Measurements from ENCODE around the gene FCGR3A. TPM values are rescaled to one million over a fixed set of nuclear protein-coding genes. Genes with fewer than 3 reads are reported as not detected.
"Not testable (repeated sequence)": the region's sequence is repeated elsewhere in the genome, so short reads cannot be mapped to it uniquely, and the experiment has no call there.

Gene FCGR3A
- total RNA-seq (2014; rRNA removed; shearing (Covaris generic)) (not detected in 2 replicates), polyA plus RNA-seq (2016; fragmentation: Nextera tagmentation; extraction: Ambion mirVana) (not detected in 2 replicates)

DNA sequence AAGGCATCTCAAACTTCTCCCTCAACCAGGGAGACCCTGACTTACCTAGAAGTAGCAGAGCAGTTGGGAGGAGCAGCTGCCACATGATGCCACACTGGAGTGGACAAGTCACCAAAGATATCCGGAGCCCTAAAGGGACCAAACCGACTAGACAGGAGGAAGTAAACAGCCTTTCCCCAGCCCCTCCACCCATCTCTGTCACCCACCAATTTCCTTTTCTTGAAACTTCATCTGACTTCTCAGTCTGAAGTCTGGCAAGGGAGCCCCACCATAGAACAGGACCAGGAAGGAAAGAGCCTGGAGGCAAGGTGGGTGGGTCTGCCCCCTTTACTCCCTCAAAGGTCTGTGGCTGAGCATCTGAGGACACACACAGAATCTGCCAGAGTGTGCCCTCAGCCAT, at the start of gene FCGR3A:
Gene FCGR3A (minus strand): TSS at position 167 of the 400 bp plus-strand sequence. CDS start 82 bp downstream, at position 85.
- Histone ChIP-seq H3K36me3 (ENCODE audit: low read depth) (no peaks in the 10 kb centered on the region), H3K4me2 (ENCODE audit: unreplicated experiment) (no peak within 1 kb of the TSS), H3K4me3 (no peak within 1 kb of the TSS), H3K9me3 (ENCODE audit: low read depth) (no peaks in the 10 kb centered on the region), H3K27me3 (replicated peaks; ENCODE audit: insufficient read depth) (no peaks in the 10 kb centered on the region), H3K79me2 (ENCODE audit: insufficient read depth) (no peaks in the 10 kb centered on the region), H3K9me2 (ENCODE audit: insufficient read depth) (no peaks in the 10 kb centered on the region), H3F3A (ENCODE audit: insufficient read depth) (peaks cover 1% of the 10 kb centered on the region; the same call in 1 of the 2 replicates), H2AFZ (no peak within 1 kb of the TSS), H4K20me1 (ENCODE audit: insufficient read depth) (no peaks in the 10 kb centered on the region), H3K4me1 (ENCODE audit: insufficient read depth) (peaks cover 1% of the 10 kb centered on the region; the same call in 1 of the 2 replicates), H3K9ac (no peak within 1 kb of the TSS), H3K27ac (no peak within 1 kb of the TSS)
- in situ Hi-C loops (cut with MboI) = no loop called here
- TF ChIP-seq EZH2phosphoT487 (IDR thresholded peaks at IDR 0.05; ENCODE audit: insufficient read depth, low read depth) (no peak), EZH2 (IDR thresholded peaks at IDR 0.05; ENCODE audit: insufficient read depth, poor library complexity, severe bottlenecking) (no peak)
- 70 to 74% methylated on average over 2 of the region's 2 CpGs for WGBS, 2 experiments (ENCODE audit: low coverage in 1 of 2, low lambda C conversion rate in 2 of 2, missing lambda C conversion rate in 2 of 2)
- DNase-seq = no peak

- H3K9me2 ChIP-seq (ENCODE audit: insufficient read depth); in situ Hi-C loops (cut with MboI); DNase-seq; H3F3A ChIP-seq (ENCODE audit: insufficient read depth); H3K9ac ChIP-seq; H3K4me3 ChIP-seq; H3K9me3 ChIP-seq (ENCODE audit: low read depth); H3K79me2 ChIP-seq (ENCODE audit: insufficient read depth); H3K36me3 ChIP-seq (ENCODE audit: low read depth); H3K4me2 ChIP-seq (ENCODE audit: unreplicated experiment); H3K4me1 ChIP-seq (ENCODE audit: insufficient read depth); H2AFZ ChIP-seq; H3K27ac ChIP-seq; H3K27me3 ChIP-seq (replicated peaks; ENCODE audit: insufficient read depth); H4K20me1 ChIP-seq (ENCODE audit: insufficient read depth): not testable (repeated sequence)
- 88 to 98% methylated on average over 3 of the region's 3 CpGs for WGBS, 2 experiments (ENCODE audit: low coverage in 1 of 2, low lambda C conversion rate in 2 of 2, missing lambda C conversion rate in 2 of 2)
These were observed 47.5 kb upstream of the FCGR3A start for GRCh38 chr1:161597077-161597476.

GRCh38 chr1:161595583-161595982, 46.0 kb upstream of the FCGR3A start:
- H3K79me2 ChIP-seq (ENCODE audit: insufficient read depth); H3K4me3 ChIP-seq; H4K20me1 ChIP-seq (ENCODE audit: insufficient read depth); H3K9me3 ChIP-seq (ENCODE audit: low read depth); H3K36me3 ChIP-seq (ENCODE audit: low read depth); H3K9me2 ChIP-seq (ENCODE audit: insufficient read depth); H3K4me1 ChIP-seq (ENCODE audit: insufficient read depth); H3K4me2 ChIP-seq (ENCODE audit: unreplicated experiment); in situ Hi-C loops (cut with MboI); H3F3A ChIP-seq (ENCODE audit: insufficient read depth); H3K27me3 ChIP-seq (replicated peaks; ENCODE audit: insufficient read depth): not testable (repeated sequence)
- WGBS, 2 experiments (ENCODE audit: low coverage in 1 of 2, low lambda C conversion rate in 2 of 2, missing lambda C conversion rate in 2 of 2) = 63 to 71% methylated on average over 2 of the region's 2 CpGs
- peak overlapping the region; percentile 43; the same call in 1 of the 2 replicates for H3K27ac ChIP-seq
- H3K9ac ChIP-seq = peak overlapping the region; percentile 33
- peak; percentile 17 for DNase-seq
- H2AFZ ChIP-seq = peak overlapping the region; percentile 75

GRCh38 chr1:161595173-161595572, 45.6 kb upstream of the FCGR3A start:
- H3K27me3 ChIP-seq (replicated peaks; ENCODE audit: insufficient read depth); H3K4me1 ChIP-seq (ENCODE audit: insufficient read depth); H3K9me3 ChIP-seq (ENCODE audit: low read depth); H3K4me3 ChIP-seq; DNase-seq; H4K20me1 ChIP-seq (ENCODE audit: insufficient read depth); H3K79me2 ChIP-seq (ENCODE audit: insufficient read depth); H3K36me3 ChIP-seq (ENCODE audit: low read depth); H3F3A ChIP-seq (ENCODE audit: insufficient read depth); in situ Hi-C loops (cut with MboI); H3K4me2 ChIP-seq (ENCODE audit: unreplicated experiment); H3K9me2 ChIP-seq (ENCODE audit: insufficient read depth): not testable (repeated sequence)
- WGBS, 2 experiments (ENCODE audit: low coverage in 1 of 2, low lambda C conversion rate in 2 of 2, missing lambda C conversion rate in 2 of 2) = 86 to 90% methylated on average over 2 of the region's 2 CpGs
- Histone ChIP-seq H2AFZ (peak overlapping the region; percentile 75), H3K9ac (peak overlapping the region; percentile 33), H3K27ac (peak overlapping the region; percentile 43; the same call in 1 of the 2 replicates)

DNA sequence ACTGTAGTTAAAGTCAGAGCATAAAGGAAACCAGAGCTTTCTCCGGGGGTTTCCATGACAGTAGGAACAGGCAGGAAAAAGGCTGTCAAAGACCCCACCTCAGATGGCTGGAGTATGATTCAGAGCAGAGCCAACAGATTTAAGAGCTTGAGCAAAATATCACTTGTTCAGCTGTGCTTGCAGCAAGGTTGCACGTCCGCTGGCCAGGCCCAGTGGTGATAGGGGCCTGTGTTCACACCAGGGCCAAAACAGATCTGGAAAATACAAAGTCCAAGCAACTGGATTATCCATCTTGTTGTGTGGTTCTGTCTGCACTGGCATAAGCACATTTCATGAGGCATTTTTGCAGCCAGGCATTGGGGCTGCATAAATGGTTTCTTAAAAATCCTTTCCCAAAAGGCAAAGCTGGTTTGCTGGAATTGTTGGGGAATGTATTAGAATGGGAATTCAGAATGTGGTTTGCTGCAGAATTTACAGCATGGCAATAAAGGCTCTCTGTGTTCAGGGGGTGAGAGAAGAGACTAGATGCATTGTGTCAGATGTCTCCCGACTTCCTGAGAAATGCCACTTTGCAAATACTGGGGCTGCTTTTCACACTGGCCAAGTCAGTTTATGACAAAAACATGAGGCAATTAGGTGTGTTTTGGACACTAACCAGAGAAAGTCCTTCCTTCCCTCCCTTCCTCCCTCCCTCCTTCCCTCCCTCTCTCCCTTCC, 44.8 kb upstream of the FCGR3A start:
- H3K36me3 ChIP-seq (ENCODE audit: low read depth); DNase-seq; H4K20me1 ChIP-seq (ENCODE audit: insufficient read depth); H3K4me2 ChIP-seq (ENCODE audit: unreplicated experiment); H3K4me1 ChIP-seq (ENCODE audit: insufficient read depth); in situ Hi-C loops (cut with MboI); H3K9me2 ChIP-seq (ENCODE audit: insufficient read depth); H3K79me2 ChIP-seq (ENCODE audit: insufficient read depth); H3K4me3 ChIP-seq; H2AFZ ChIP-seq; H3K9me3 ChIP-seq (ENCODE audit: low read depth); H3K27ac ChIP-seq; H3F3A ChIP-seq (ENCODE audit: insufficient read depth); H3K27me3 ChIP-seq (replicated peaks; ENCODE audit: insufficient read depth); H3K9ac ChIP-seq: not testable (repeated sequence)
- 61 to 64% methylated on average over 4 of the region's 4 CpGs for WGBS, 2 experiments (ENCODE audit: low coverage in 1 of 2, low lambda C conversion rate in 2 of 2, missing lambda C conversion rate in 2 of 2)

DNA sequence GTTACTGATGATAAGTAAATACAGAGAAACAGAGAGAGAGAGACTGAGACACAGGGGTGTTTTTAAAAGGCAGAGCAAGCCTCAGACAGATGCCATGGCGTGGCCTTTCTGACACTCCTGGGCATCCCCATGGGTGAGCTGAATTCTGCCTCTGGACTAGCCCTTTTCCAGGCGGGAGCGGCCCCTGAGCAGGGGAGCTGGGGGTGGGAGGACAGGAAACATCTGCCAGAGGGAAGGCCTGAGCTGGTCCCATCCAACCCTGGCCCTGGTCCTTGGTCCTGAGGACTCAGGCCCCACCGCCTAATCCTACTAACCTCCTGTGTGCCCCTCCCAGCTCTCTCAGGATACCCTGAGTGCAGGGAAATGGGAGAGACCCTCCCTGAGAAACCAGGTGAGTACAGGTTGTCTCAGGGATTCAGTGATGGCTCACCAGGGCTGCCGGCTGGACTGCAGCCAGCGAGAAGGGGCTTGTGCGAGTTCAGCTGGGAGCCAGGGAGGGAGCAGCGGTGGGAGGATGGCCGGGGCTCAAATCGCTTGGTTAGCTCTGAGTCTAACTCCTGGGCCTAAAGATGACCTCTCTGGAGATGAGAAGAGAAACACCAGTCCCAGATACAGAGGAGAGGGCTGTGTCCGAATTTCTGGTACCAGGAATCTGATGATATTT, 43.6 kb upstream of the FCGR3A start:
- H3K4me2 ChIP-seq (ENCODE audit: unreplicated experiment); in situ Hi-C loops (cut with MboI); H3K79me2 ChIP-seq (ENCODE audit: insufficient read depth); H3K4me3 ChIP-seq; DNase-seq; H3K27me3 ChIP-seq (replicated peaks; ENCODE audit: insufficient read depth); H4K20me1 ChIP-seq (ENCODE audit: insufficient read depth); H3K4me1 ChIP-seq (ENCODE audit: insufficient read depth); H3K9ac ChIP-seq; H2AFZ ChIP-seq; H3K9me2 ChIP-seq (ENCODE audit: insufficient read depth); H3F3A ChIP-seq (ENCODE audit: insufficient read depth); H3K9me3 ChIP-seq (ENCODE audit: low read depth); H3K36me3 ChIP-seq (ENCODE audit: low read depth); H3K27ac ChIP-seq: not testable (repeated sequence)
- WGBS, 2 experiments (ENCODE audit: low coverage in 1 of 2, low lambda C conversion rate in 2 of 2, missing lambda C conversion rate in 2 of 2) = 66 to 68% methylated on average over 11 of the region's 11 CpGs

DNA sequence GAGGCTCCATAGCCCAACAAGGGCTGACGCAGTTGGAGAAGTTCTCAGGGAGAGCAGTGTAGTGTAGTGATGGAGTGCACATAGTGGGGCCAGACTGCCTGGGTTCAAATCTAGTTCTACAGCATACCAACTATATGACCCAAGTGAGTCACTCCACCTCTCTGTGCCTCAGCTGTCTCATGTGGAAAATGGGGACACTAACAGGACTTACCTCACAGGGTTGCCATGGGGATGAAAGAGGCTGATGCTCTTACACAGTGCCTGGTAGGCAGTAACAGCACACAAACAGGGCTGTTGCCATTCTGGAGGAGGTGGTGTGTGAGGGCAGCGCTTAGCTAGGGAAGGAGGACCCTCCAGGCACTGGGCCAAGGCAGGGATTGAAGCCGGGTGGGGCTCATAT, 43.0 kb upstream of the FCGR3A start:
- H3K4me3 ChIP-seq; H2AFZ ChIP-seq; H3K9me2 ChIP-seq (ENCODE audit: insufficient read depth); H3K4me1 ChIP-seq (ENCODE audit: insufficient read depth); H3K9me3 ChIP-seq (ENCODE audit: low read depth); H3K27me3 ChIP-seq (replicated peaks; ENCODE audit: insufficient read depth); H3K36me3 ChIP-seq (ENCODE audit: low read depth); H3K79me2 ChIP-seq (ENCODE audit: insufficient read depth); H4K20me1 ChIP-seq (ENCODE audit: insufficient read depth); H3K4me2 ChIP-seq (ENCODE audit: unreplicated experiment); H3K9ac ChIP-seq; H3F3A ChIP-seq (ENCODE audit: insufficient read depth); H3K27ac ChIP-seq; in situ Hi-C loops (cut with MboI); DNase-seq: not testable (repeated sequence)
- 0 to 80% methylated on average over 1 to 2 of the region's 3 CpGs for WGBS, 2 experiments (ENCODE audit: low coverage in 1 of 2, low lambda C conversion rate in 2 of 2, missing lambda C conversion rate in 2 of 2)
